NCI-H345 (cell line): ENCODE measurements around the gene EEFSEC.

ENCODE experiments used
- DNase-seq: peaks from one replicate; lab custom pipeline; 2025; lab: John Stamatoyannopoulos, UW

EEFSEC gene

DNA sequence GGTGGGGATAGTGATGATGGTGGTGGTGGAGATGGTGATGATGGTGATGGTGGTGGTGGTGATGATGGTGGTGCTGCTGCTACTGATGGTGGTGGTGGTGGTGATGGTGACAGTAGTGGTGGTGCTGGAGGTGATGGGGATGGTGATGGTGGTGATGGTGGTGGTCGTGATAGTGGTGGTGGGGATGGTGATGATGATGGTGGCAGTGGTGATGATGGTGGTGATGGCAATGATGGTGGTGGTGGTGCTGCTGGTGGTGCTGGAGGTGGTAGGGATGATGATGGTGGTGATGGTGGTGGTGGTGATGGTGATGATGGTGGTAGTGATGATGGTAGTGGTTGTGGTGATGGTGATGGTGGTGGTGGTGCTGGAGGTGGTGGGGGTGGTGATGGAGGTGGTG, 292.1 kb downstream of the EEFSEC start:
- no peak for DNase-seq

GRCh38 chr3:128446821-128447220, 293.5 kb downstream of the EEFSEC start:
- no peak for DNase-seq

DNA sequence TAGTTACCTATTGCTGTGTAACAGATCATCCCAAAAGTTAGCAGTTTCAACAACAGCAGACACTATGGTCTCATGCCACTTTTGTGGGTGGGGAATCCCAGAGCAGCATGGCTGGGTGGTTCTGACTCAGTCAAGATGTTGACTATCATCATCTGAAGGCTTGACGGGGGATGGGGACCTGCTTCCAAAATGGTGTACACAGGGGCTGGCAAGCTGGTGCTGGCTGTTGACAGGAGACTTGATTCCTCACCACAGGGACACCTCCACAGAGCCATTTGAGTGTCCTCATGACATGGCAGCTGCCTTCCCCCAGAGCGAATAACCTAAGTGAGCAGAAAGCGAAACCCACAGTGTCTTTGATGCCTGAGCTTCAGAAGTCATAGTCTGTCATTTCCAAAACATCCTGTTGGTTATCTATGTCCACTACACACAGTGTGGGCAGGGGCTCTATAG, 294.3 kb downstream of the EEFSEC start:
- no peak for DNase-seq

DNA sequence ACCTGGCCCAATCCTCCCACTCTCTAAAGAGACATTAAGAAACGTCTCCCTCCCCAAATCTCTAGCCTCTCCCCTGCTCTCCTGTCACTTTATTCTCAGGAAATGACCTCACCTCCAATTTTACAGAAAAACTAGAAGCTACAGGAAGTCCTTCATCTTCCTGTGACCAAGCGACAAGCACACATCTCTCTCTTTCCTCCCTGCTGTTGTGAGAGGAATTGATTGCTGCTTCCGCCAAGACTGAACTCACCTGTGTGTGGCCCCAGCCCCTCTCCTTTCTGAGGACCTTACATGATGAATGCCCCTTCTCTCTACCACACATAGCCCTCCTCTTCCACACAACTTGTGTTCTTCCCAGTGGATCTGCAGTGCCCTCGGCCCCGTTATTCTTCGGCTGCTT, 295.2 kb downstream of the EEFSEC start:
- no peak for DNase-seq

- no peak for DNase-seq
Measured at GRCh38 chr3:128449111-128449638, 295.9 kb downstream of the EEFSEC start.

DNA sequence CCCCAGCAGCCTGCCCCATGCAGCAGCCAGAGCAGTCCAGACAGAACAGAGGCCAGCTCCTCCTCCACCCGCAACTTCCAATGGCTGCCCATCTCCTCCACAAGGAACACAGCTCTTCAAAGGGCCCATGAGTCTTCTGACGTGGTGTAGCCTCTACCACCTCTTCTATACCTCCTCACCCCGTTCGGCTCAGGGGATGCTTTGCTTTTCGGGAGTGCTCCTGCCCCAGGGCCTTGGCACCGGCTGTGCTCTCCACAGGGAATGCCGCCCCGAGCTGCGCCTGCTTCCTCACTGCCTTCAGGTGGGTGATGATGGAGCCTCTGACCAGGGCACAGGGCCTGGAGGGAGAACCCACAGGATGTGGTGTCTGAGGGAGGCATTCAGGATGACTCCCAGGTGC, 298.8 kb downstream of the EEFSEC start:
- no peak for DNase-seq

GRCh38 chr3:128452678-128453275, 299.5 kb downstream of the EEFSEC start:
- no peak for DNase-seq

DNA sequence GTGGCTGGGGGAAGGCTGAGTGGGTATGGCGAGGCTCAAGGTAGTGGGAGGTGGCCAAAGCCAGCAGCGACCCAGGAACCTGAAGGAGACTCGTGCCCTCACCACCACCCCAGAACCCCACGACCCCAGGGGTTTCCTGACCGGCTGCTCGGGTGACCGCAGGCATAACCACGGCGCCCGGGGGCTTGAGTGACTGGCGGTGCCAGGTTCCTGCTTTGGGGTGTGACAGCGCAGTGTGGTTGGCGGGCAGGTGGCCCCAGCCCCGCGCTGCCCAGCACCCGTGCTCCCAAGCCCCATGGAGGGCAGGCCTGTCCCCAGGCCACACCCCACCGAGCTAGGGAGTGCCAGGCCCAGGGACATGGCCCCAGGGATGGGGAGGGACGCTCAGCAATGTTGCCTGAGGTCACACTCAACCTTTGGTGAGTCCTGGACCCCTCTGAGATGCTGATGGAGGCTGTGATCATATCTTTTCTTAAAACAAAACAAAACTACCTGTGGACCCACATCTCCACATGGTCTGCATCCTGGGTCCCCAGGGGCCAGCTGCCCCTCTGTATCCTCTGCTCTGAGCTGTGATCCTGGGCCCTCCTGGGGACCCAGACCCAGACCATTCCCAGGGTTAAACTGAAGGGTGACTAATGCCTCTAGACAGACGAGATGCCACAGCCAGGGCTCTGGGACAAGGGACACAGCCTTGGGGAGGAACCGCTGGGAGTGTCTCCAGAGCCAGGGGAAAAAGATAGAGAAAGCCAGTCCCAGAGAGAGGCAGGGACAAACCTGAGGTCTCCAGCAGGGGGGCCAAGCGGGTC, 300.4 kb downstream of the EEFSEC start:
- no peak for DNase-seq

GRCh38 chr3:128454310-128454618, 301.0 kb downstream of the EEFSEC start:
- DNase-seq: no peak

- DNase-seq: no peak
Measured at GRCh38 chr3:128455116-128455515, 301.8 kb downstream of the EEFSEC start.

DNA sequence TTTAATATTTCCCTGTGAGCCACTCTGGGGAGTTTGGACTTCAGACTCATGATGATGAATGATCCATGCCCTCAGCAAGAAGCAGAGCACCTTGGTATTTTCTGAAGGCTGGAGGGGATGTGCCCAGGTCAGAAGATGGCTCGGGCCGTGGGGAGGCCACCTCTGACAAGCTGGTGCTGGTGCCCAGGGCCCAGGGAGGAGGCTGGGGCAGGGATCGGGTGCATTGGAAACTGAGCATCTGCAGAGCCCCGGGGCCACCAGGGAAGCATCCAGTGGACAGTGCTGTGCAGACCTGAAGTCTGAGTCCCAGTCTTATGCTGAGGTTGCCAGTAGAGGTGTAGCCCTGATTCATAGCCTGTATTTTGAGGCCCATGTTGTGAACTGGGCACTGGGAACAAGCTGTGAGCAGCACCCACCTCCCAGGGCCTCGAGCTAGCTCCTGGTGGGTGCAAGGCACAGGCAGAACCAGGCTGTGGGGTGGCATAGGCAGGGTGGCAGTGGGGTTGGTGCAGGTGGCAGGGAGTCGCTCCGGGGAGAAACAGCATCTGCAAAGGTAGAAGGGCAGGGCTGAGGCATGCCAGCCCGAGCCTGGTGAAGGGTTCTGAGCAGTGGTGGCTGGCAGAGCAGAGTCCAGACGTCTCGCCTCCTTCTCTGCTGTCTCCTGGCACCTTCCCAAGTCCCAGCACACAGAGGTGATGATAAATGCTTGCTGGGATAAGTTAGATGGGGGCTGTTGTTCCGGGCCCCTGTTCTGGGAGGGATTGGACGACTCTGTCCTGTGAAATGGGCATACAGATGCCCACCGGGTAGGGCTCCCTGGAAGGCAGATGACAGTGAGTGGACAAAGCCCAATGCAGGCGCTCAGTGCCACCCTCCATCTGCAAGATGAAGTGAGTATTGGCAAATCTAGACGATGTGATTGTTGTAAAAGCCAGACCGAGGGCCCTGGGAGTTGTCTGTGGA, 302.8 kb downstream of the EEFSEC start:
- DNase-seq: no peak

DNA sequence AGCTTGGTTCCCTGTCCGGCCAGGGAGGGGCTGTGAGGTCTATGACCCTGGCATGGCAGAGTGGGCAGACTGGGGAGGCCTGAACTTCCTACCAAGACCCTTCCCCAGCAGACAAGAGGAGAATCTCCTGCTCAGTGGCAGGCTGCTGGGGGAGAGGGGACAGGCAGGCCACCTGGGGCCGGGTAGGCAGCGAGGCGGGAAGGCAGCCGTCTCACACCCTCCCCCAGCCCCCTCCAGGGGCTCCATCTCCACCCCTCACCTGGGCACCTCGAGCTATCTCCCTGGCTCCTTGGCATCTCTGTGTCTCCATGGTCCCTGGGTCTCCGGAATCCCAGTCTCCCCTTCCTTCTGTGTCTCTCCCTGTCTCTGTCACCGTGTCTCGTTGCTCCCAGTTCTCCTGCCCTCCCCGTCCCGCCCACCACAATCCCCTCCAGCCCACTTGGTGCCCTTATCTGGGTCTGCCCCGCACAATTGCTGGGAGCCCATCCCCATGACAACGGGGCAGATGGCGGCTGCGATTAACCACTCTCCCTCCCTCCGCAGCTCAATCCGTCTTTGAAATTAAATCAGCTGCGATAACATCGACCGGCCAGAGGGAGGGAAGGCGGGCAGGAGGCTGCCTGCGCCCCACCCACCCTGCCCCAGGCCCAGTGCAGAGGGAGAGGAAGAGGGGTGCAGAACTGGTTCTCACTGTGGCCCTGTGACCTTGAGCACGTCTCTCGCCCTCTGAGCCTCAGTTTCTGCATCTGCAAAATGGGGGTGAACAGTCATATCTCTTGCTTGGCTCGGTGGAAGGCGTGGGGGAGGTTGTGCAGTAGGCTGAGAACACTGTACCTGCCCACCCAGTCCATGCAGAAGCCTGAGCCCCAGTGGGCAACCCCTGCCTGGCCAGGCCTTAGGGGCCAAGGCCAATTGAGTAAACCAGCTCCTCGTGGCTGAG, 303.8 kb downstream of the EEFSEC start:
- no peak for DNase-seq

DNA sequence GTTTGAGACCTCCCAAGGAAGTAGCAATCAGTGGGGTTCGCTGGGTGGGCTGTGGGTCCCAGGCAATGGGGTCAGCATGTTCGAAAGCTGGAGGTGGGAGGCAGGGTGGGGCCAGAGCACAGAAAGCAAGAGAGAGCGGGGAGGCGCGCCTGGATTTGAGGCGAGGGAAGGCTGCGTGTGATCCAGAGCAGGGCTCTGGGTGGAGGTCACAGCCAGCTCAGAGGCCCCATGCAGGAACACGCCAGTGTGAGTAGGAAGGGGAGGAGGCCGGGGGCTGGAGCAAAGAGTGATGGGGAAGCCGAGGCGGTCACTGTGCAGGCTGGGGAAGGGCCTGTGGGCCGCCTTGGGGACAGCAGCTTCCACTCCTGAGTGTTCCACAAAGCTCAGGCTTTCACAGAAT, 304.7 kb downstream of the EEFSEC start:
- DNase-seq: no peak
